Calu3 (cell line): ENCODE data around the gene MDFI. TPM values are rescaled to one million over a fixed set of nuclear protein-coding genes. Genes with fewer than 3 reads are reported as not detected.

Source experiments
- BruUV-seq: library from RNA; stranded (reverse); fragments of 400-500 nt; replicated peaks from 2 replicates; lab custom pipeline; 2021; lab: Mats Ljungman, UMichigan
- CTCF ChIA-PET: fragments of 300-600 bp; sonication (Branson Sonifier 250); formaldehyde crosslinking; loops from one replicate; lab custom pipeline; 2022; ENCODE audit warnings: antibody characterized with exemption; lab: Charles Lee
- DNase-seq: peaks from one replicate; pipeline ENCODE4 v3.0.0; 2022
- H3K27ac Mint-ChIP-seq: one replicate; pipeline ENCODE4 v1.8.0; 2022; ENCODE audit warnings: mixed read lengths; ENCODE audit not compliant: unreplicated experiment
- H3K27me3 Mint-ChIP-seq: one replicate; pipeline ENCODE4 v1.8.0; 2022; ENCODE audit warnings: mixed read lengths; ENCODE audit not compliant: unreplicated experiment
- H3K36me3 Mint-ChIP-seq: one replicate; pipeline ENCODE4 v1.8.0; 2022; ENCODE audit warnings: mild to moderate bottlenecking, moderate library complexity, mixed read lengths; ENCODE audit not compliant: insufficient read depth, unreplicated experiment
- H3K4me1 Mint-ChIP-seq: one replicate; pipeline ENCODE4 v1.8.0; 2022; ENCODE audit warnings: mild to moderate bottlenecking, low read depth, mixed read lengths; ENCODE audit not compliant: unreplicated experiment
- H3K4me3 Mint-ChIP-seq: one replicate; pipeline ENCODE4 v1.8.0; 2022; ENCODE audit warnings: mild to moderate bottlenecking, low read depth, moderate library complexity, mixed read lengths; ENCODE audit not compliant: unreplicated experiment
- H3K9me3 Mint-ChIP-seq: one replicate; pipeline ENCODE4 v1.8.0; 2022; ENCODE audit warnings: low read depth, mixed read lengths; ENCODE audit not compliant: unreplicated experiment
- CTCF ChIP-seq: fragments of 200-600 bp; IDR thresholded peaks from one replicate; pipeline ENCODE4 v1.8.0; 2022; ENCODE audit warnings: antibody characterized with exemption; ENCODE audit not compliant: unreplicated experiment
- intact Hi-C: fragments of 100-400 bp; cut with micrococcal nuclease; formaldehyde crosslinking; loops from one replicate; pipeline ENCODE4 v1.10.0; 2022; ENCODE audit not compliant: unreplicated experiment
- total RNA-seq: library from RNA; stranded (reverse); gene quantifications from 2 replicates; pipeline ENCODE4 v1.2.3, GENCODE V29; 2022

MDFI gene
- total RNA-seq, 1 experiment from 2014 or later: 19.7 TPM

DNA sequence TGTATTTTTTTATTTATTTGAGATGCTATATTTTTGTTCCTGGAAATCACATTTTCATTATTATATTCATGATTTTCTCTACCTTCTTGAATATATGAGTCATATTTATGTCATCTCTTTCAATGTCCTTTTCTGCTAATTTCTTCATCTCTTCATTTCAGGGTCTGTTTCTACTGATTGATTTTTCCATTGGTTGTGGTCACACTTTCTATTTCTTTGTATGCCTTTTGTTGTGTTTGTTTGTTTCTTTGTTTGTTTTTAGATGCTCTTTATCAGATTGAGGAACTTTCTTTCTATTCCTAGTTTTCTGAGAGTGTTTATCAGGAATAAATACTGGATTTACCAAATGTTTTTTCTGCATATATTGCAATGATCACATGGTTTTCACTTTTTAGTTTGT is 16.9 kb upstream of the MDFI start:
- H3K4me1 Mint-ChIP-seq: peaks cover 12% of the 10 kb centered on the region
- no TSS peak for BruUV-seq
- no peak overlapping the region for H3K27ac Mint-ChIP-seq
- peaks cover 3% of the 10 kb centered on the region for H3K9me3 Mint-ChIP-seq
- DNase-seq: no peak
- TF ChIP-seq CTCF: no peak
- H3K36me3 Mint-ChIP-seq: peaks cover 4% of the 10 kb centered on the region
- intact Hi-C loops: no loop called here
- no peak overlapping the region for H3K4me3 Mint-ChIP-seq
- CTCF ChIA-PET: no interaction called here
- peaks cover 60% of the 10 kb centered on the region for H3K27me3 Mint-ChIP-seq

GRCh38 chr6:41621802-41622201 is 16.5 kb upstream of the MDFI start:
- H3K4me3 Mint-ChIP-seq: no peak overlapping the region
- CTCF ChIA-PET: no interaction called here
- peaks cover 64% of the 10 kb centered on the region for H3K27me3 Mint-ChIP-seq
- H3K4me1 Mint-ChIP-seq: peaks cover 12% of the 10 kb centered on the region
- BruUV-seq: no TSS peak
- DNase-seq: no peak
- H3K27ac Mint-ChIP-seq: no peak overlapping the region
- intact Hi-C loops: no loop called here
- peaks cover 3% of the 10 kb centered on the region for H3K9me3 Mint-ChIP-seq
- H3K36me3 Mint-ChIP-seq: peaks cover 4% of the 10 kb centered on the region
- no peak for TF ChIP-seq CTCF

DNA sequence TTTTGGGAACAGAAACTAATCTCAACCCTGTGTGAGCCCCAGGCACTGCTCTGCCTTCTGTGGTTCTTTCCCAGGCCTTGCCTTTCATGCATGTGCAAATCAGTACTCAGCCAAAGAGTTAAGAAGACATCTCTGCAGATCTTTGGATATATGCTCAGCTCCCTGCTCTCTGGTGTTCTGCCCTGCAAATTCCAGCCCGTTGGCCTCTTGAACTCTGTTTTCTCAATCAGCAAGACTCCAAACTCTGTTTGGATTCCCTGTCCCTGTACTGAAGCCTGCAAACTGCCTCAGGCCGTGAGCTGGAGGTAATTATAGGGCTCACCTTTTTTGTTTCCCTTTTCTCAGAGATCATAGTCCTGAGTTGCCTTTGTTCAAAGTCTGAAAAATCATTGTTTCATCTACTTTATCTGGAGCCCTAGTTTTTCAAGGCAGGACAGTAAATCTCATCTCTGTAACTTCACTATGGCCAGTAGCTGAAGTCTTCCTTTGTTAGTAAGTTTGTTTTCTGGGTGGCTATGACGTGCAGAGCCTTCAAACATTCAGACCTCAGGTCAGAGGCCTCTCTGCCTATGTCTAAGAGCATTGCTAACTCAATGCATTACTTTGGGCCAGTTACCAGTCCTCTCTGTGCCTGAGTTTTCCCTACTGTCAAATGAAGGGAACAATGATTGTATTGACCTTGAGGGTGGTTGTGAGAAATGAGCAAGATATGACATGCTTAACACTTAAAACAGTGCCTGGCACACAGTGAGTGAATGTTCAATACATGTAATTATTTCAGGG is 15.9 kb upstream of the MDFI start:
- intact Hi-C loops: no loop called here
- TF ChIP-seq CTCF: no peak
- Mint-ChIP-seq H3K4me1 (peaks cover 12% of the 10 kb centered on the region), H3K36me3 (peaks cover 4% of the 10 kb centered on the region), H3K9me3 (peaks cover 3% of the 10 kb centered on the region), H3K27ac (no peak overlapping the region), H3K4me3 (no peak overlapping the region), H3K27me3 (peaks cover 70% of the 10 kb centered on the region)
- no peak for DNase-seq
- BruUV-seq: no TSS peak
- CTCF ChIA-PET: no interaction called here

GRCh38 chr6:41623330-41623729 is 14.9 kb upstream of the MDFI start:
- BruUV-seq: no TSS peak
- peaks cover 12% of the 10 kb centered on the region for H3K4me1 Mint-ChIP-seq
- H3K4me3 Mint-ChIP-seq: no peak overlapping the region
- intact Hi-C loops: no loop called here
- DNase-seq: no peak
- peaks cover 77% of the 10 kb centered on the region for H3K27me3 Mint-ChIP-seq
- CTCF ChIA-PET: no interaction called here
- no peak for TF ChIP-seq CTCF
- peaks cover 3% of the 10 kb centered on the region for H3K9me3 Mint-ChIP-seq
- peaks cover 4% of the 10 kb centered on the region for H3K36me3 Mint-ChIP-seq
- H3K27ac Mint-ChIP-seq: no peak overlapping the region
